Measurements from ENCODE around the gene DES. TPM values are rescaled to one million over a fixed set of nuclear protein-coding genes. Genes with fewer than 3 reads are reported as not detected.

Gene DES
- total RNA-seq, 4 donors from 2014 or later = 578 to 3,551 (median 1,628) TPM

DNA sequence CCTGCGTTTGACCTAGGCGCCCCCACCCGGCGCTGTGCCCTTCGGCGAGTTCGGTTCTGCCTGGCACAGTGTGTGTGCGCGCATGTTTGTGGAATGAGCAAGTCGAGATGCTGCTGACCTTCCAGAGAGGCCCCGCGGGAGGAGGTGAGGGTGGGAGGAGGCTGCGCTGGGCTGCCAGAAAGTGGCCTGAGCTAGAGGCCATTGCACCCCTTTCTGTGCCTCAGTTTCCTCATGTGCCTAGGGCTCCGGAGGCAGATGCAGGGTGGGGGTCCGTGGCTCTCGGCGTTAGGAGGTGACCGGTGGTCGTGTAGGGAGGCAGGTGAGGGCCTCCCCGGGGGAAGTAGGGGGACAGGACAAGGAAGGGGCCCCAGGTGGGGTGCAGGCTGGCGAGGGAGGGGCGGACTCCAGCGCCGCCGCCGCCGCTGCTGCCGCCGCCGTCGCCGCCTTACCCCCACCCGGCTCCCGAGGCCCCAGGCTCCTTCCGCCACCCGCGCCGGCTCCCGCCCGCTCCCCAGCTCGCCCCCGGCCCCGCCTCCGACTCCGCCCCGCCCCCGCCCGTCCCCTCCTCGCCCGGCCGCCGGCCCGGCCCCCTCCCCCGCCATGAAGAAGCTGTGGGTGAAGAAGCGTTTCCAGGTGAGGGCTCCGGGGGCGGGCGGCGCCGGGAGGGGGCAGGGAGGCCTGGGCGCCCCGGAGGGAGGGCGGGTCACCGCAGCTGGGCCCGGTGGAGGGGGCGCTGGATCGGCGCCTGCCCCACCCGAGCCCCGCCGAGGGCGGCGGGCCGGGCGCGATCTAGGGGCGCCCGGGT lies 23.5 kb downstream of the DES start:
- TF ChIP-seq POLR2A (IDR thresholded peaks at IDR 0.05) = peak; percentile 19 to 64
- TF ChIP-seq, protein P1, sequence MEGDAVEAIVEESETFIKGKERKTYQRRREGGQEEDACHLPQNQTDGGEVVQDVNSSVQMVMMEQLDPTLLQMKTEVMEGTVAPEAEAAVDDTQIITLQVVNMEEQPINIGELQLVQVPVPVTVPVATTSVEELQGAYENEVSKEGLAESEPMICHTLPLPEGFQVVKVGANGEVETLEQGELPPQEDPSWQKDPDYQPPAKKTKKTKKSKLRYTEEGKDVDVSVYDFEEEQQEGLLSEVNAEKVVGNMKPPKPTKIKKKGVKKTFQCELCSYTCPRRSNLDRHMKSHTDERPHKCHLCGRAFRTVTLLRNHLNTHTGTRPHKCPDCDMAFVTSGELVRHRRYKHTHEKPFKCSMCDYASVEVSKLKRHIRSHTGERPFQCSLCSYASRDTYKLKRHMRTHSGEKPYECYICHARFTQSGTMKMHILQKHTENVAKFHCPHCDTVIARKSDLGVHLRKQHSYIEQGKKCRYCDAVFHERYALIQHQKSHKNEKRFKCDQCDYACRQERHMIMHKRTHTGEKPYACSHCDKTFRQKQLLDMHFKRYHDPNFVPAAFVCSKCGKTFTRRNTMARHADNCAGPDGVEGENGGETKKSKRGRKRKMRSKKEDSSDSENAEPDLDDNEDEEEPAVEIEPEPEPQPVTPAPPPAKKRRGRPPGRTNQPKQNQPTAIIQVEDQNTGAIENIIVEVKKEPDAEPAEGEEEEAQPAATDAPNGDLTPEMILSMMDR (IDR thresholded peaks at IDR 0.05) = peak in 1 of 4 experiments; percentile 15
- Histone ChIP-seq H3K4me3 (peak overlapping the region; percentile 64 to 81), H3K9me3 (no peaks in the 10 kb centered on the region), H3K27me3 (no peaks in the 10 kb centered on the region), H3K27ac (peak overlapping the region; percentile 97 to 98), H3K4me1 (peaks cover 0 to 7% of the 10 kb centered on the region in 2 donors), H3K36me3 (no peaks in the 10 kb centered on the region)
- peak; percentile 74 to 82 for DNase-seq
- intact Hi-C loops (cut with DNase I; ENCODE audit: low total_unique reads) = no loop called here

DNA sequence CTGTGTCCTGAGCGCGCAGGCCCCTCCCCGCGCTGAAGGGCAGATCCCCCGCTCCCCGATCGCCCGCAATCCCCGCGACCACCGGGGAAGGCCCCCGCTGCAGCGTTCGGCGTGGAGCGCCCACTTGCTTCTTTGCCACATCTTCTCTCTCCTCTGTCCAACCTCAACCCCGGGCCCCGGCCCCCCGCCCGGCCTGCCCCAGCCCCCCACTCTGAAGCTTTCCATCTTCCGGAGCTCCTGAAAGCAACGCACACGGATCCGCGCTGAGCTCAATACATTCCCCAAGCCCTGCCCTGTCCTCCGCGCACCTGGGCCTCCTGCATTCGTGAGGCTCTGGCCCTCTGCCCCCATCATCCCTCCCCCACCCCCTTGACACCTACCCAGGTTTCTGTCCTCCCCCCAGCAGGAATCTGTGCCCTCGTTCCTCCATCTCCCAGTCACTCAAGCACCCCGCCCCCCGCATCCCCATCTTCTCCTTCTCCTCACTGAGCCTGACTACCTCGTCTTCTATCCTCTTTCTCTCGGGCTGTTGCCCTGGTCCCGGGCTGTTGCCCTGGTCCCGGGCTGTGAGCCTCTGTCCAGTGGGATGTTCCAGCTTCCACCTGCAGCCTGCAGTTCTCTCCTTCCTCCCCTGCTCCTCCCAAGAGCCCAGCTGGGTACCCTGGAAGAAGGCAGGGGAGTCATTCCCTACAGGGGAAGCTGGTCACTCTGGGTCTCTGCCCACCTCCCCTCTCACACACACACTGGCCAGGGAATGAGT lies 24.3 kb downstream of the DES start:
- peak overlapping the region; percentile 97 to 98 for H3K27ac ChIP-seq

DNA sequence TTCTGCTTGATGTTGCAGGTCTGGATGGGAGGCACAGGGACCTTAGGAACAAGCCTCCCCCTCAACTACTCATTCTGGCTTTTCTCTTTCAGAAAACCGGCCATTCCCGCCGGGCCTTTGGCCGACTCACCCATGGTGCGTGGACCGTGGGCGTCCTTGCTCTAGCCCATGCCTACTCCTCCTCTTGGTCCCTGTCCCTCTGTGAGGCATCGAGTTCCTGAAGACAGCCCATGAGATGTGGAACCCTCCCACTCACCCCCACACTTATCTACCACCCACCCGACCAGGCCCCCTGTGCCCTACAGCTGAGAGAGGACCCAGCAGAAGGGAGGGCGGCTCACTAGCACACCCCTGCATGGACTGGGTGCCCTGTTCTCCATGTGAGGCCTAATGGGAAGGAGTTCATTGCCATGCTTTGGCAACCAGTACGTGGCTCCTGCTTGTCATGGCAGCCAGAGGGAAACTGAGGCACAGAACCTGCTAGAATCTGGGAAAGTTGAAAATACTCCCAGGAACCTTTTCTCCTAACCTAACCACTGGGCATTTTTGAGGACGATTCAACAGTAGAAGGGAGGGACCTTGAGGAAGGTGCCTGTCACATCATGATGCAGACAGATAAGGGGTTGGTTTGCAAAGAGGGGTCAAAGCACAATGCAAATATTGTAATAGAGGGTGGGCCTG lies 25.0 kb downstream of the DES start:
- no peaks in the 10 kb centered on the region for H3K9me3 ChIP-seq
- H3K4me1 ChIP-seq = peaks cover 3 to 7% of the 10 kb centered on the region in 2 donors
- TF ChIP-seq, protein P1 (IDR thresholded peaks at IDR 0.05) = no peak
- no peak for TF ChIP-seq POLR2A (IDR thresholded peaks at IDR 0.05)
- H3K27me3 ChIP-seq = no peaks in the 10 kb centered on the region
- no peak for DNase-seq
- H3K4me3 ChIP-seq = peak overlapping the region; percentile 64 to 81
- H3K36me3 ChIP-seq = no peaks in the 10 kb centered on the region
- intact Hi-C loops (cut with DNase I; ENCODE audit: low total_unique reads) = no loop called here
- peak overlapping the region; percentile 97 to 98 for H3K27ac ChIP-seq

More for the DNA sequence above, 24.3 kb downstream of the DES start:
- Histone ChIP-seq H3K4me1 (peaks cover 3 to 7% of the 10 kb centered on the region in 2 donors), H3K27me3 (no peaks in the 10 kb centered on the region), H3K36me3 (no peaks in the 10 kb centered on the region), H3K4me3 (peak overlapping the region; percentile 64 to 81), H3K9me3 (no peaks in the 10 kb centered on the region)
- intact Hi-C loops (cut with DNase I; ENCODE audit: low total_unique reads) = no loop called here
- TF ChIP-seq, protein P1 (IDR thresholded peaks at IDR 0.05) = no peak
- no peak for DNase-seq

DNA sequence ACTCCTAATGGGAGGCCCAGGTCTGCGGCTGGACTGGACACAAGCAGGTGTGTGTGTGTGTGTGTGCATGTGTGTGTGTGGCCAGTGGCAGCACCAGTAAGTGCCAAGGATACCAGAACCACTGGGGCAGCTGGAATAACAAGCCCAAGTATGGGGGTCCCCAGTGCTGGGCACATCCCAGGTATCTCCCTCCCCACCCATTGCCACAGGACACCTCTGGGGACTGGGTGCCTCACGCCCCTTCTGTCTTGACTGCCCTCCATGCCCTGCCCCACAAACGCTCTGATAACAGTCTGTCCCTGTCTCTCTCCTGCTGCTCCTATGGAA lies 25.5 kb downstream of the DES start:
- Histone ChIP-seq H3K4me1 (peaks cover 3 to 12% of the 10 kb centered on the region in 2 donors), H3K27ac (peak overlapping the region; percentile 97 to 98), H3K36me3 (no peaks in the 10 kb centered on the region), H3K27me3 (no peaks in the 10 kb centered on the region), H3K4me3 (no peak overlapping the region), H3K9me3 (no peaks in the 10 kb centered on the region)
- TF ChIP-seq, protein P1 (IDR thresholded peaks at IDR 0.05) = no peak
- no peak for TF ChIP-seq POLR2A (IDR thresholded peaks at IDR 0.05)
- intact Hi-C loops (cut with DNase I; ENCODE audit: low total_unique reads) = no loop called here
- DNase-seq = no peak

Data from uterus (tissue), 4 donors.